GM12892 (cell line): Measurements from ENCODE around the gene C12orf57.
A peak's percentile ranks its signal among the peaks of the same experiment; 100 is the strongest.

Source experiments
- POLR2A ChIP-seq: IDR thresholded peaks from 2 replicates; pipeline ENCODE4 v1.6.1; 2011; ENCODE audit warnings: low read depth, low read length, control low read depth
- POLR2AphosphoS5 ChIP-seq: IDR thresholded peaks from 2 replicates; pipeline ENCODE4 v1.6.1; 2011; ENCODE audit warnings: low read depth, low read length, control low read depth

GRCh38 chr12:6937481-6938352, 6.1 kb upstream of the C12orf57 start:
- peak; percentile 91 for TF ChIP-seq POLR2AphosphoS5
- TF ChIP-seq POLR2A = peak; percentile 95
